GM23338 (cell line): ENCODE results near the gene PRSS21. TPM values are rescaled to one million over a fixed set of nuclear protein-coding genes. Genes with fewer than 3 reads are reported as not detected.

Experiments
- ETS1 ChIP-seq: IDR thresholded peaks from 2 replicates; pipeline ENCODE4 v1.6.1; 2016; ENCODE audit warnings: antibody characterized with exemption
- EZH2 ChIP-seq: fragments of 200-600 bp; sonication (generic); IDR thresholded peaks from one replicate; pipeline ENCODE4 v1.8.0; 2017; ENCODE audit warnings: antibody characterized with exemption, mild to moderate bottlenecking, low read depth; ENCODE audit not compliant: unreplicated experiment
- EZH2phosphoT487 ChIP-seq: fragments of 200-600 bp; sonication (generic); IDR thresholded peaks from one replicate; pipeline ENCODE4 v1.8.1; 2018; ENCODE audit warnings: antibody characterized with exemption; ENCODE audit not compliant: unreplicated experiment
- NANOG ChIP-seq: IDR thresholded peaks from 2 replicates; pipeline ENCODE4 v1.6.1; 2016; ENCODE audit warnings: antibody characterized with exemption, borderline replicate concordance
- POLR2AphosphoS5 ChIP-seq: IDR thresholded peaks from 2 replicates; pipeline ENCODE4 v1.6.1; 2016; ENCODE audit warnings: antibody characterized with exemption, low read depth
- STAT1 ChIP-seq: IDR thresholded peaks from one replicate; pipeline ENCODE4 v1.6.1; 2016; ENCODE audit warnings: antibody characterized with exemption; ENCODE audit not compliant: unreplicated experiment
- ZNF114 ChIP-seq: fragments of 250-450 bp; sonication (Bioruptor Pico); IDR thresholded peaks from 2 replicates; pipeline ENCODE4 v1.5.0; 2020; ENCODE audit warnings: mild to moderate bottlenecking, moderate library complexity
- ZNF331 ChIP-seq: fragments of 250-450 bp; sonication (Bioruptor Pico); IDR thresholded peaks from 2 replicates; pipeline ENCODE4 v1.5.0; 2020; ENCODE audit warnings: low read depth, mild to moderate bottlenecking, moderate library complexity
- polyA plus RNA-seq: library from polyadenylated mRNA; unstranded; fragments of >200 nt; fragmentation: Nextera tagmentation; extraction: Ambion mirVana; gene quantifications from 2 replicates; pipeline ENCODE4 v1.2.1, GENCODE V29; 2016
- total RNA-seq: library from RNA; depleted of rRNA; stranded (reverse); fragments of >200 nt; shearing (Covaris generic); gene quantifications from 2 replicates; pipeline ENCODE4 v1.2.3, GENCODE V29; 2014
- TF ChIP-seq, protein P1 (sequence below): fragments of 250-450 bp; sonication (Bioruptor Pico); IDR thresholded peaks from 2 replicates; pipeline ENCODE4 v1.5.0; 2020; ENCODE audit warnings: mild to moderate bottlenecking, moderate library complexity
- TF ChIP-seq, protein P2 (sequence below), 2 experiments: fragments of 200-600 bp in 1 of 2; sonication (generic) in 1 of 2; conservative IDR thresholded peaks; 2 replicates each; pipeline versions ENCODE4 v1.5.1 to v1.6.1; 2016 to 2017; ENCODE audit warnings: antibody characterized with exemption in 2 of 2, low read depth in 2 of 2, mild to moderate bottlenecking in 2 of 2, moderate library complexity in 1 of 2

Gene PRSS21
- total and polyA plus RNA-seq, 2 experiments from 2014 or later = 2.4 to 3.1 TPM

DNA sequence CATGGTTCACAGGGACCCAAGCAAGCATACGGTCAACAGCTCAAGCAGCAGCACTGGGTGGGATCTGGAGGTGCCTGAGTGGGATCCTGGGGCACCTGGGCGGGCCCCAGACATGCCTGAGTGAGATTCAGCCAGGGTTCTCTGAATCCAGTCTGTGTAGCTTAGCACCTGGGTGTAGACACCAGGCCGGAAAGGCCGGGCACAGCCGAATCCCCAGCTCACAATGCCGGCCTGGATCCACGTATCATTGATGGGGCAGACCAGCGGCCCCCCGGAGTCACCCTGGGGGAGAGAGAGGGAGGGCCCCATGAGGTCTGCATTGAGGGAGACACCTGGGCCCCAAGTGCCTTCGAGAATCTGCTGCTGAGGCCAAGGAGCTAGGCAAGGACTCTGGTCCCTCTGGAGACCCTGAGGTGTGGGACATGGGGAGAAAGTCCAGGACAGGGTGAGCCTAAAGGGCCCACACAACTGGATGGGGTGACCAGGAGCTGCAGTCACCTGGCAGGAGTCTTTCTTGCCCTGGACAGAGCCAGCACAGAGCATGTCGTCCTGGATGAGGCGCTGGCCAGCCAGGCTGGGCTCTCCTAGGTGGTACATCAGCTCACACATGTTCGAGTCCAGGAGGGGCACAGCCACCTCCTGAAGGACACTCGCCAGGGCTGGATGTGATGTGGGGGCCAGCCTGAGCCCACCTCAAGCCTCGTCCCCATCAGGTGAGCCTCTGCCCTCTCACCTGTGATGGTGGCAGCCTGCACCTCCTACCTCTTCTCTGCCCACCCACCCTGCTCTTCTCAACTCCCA lies 22.8 kb downstream of the PRSS21 start (continued):
- TF ChIP-seq, protein P1, sequence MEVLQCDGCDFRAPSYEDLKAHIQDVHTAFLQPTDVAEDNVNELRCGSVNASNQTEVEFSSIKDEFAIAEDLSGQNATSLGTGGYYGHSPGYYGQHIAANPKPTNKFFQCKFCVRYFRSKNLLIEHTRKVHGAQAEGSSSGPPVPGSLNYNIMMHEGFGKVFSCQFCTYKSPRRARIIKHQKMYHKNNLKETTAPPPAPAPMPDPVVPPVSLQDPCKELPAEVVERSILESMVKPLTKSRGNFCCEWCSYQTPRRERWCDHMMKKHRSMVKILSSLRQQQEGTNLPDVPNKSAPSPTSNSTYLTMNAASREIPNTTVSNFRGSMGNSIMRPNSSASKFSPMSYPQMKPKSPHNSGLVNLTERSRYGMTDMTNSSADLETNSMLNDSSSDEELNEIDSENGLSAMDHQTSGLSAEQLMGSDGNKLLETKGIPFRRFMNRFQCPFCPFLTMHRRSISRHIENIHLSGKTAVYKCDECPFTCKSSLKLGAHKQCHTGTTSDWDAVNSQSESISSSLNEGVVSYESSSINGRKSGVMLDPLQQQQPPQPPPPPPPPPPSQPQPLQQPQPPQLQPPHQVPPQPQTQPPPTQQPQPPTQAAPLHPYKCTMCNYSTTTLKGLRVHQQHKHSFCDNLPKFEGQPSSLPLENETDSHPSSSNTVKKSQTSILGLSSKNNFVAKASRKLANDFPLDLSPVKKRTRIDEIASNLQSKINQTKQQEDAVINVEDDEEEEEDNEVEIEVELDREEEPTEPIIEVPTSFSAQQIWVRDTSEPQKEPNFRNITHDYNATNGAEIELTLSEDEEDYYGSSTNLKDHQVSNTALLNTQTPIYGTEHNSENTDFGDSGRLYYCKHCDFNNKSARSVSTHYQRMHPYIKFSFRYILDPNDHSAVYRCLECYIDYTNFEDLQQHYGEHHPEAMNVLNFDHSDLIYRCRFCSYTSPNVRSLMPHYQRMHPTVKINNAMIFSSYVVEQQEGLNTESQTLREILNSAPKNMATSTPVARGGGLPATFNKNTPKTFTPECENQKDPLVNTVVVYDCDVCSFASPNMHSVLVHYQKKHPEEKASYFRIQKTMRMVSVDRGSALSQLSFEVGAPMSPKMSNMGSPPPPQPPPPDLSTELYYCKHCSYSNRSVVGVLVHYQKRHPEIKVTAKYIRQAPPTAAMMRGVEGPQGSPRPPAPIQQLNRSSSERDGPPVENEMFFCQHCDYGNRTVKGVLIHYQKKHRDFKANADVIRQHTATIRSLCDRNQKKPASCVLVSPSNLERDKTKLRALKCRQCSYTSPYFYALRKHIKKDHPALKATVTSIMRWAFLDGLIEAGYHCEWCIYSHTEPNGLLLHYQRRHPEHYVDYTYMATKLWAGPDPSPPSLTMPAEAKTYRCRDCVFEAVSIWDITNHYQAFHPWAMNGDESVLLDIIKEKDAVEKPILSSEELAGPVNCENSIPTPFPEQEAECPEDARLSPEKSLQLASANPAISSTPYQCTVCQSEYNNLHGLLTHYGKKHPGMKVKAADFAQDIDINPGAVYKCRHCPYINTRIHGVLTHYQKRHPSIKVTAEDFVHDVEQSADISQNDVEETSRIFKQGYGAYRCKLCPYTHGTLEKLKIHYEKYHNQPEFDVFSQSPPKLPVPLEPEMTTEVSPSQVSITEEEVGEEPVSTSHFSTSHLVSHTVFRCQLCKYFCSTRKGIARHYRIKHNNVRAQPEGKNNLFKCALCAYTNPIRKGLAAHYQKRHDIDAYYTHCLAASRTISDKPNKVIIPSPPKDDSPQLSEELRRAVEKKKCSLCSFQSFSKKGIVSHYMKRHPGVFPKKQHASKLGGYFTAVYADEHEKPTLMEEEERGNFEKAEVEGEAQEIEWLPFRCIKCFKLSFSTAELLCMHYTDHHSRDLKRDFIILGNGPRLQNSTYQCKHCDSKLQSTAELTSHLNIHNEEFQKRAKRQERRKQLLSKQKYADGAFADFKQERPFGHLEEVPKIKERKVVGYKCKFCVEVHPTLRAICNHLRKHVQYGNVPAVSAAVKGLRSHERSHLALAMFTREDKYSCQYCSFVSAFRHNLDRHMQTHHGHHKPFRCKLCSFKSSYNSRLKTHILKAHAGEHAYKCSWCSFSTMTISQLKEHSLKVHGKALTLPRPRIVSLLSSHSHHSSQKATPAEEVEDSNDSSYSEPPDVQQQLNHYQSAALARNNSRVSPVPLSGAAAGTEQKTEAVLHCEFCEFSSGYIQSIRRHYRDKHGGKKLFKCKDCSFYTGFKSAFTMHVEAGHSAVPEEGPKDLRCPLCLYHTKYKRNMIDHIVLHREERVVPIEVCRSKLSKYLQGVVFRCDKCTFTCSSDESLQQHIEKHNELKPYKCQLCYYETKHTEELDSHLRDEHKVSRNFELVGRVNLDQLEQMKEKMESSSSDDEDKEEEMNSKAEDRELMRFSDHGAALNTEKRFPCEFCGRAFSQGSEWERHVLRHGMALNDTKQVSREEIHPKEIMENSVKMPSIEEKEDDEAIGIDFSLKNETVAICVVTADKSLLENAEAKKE (CRISPR knock-in tag) = no peak
- TF ChIP-seq NANOG (no peak), EZH2phosphoT487 (no peak), ETS1 (no peak), EZH2 (no peak), ZNF114 (CRISPR knock-in tag) (no peak), ZNF331 (CRISPR knock-in tag) (no peak), STAT1 (no peak), POLR2AphosphoS5 (no peak)
- TF ChIP-seq, protein P2, sequence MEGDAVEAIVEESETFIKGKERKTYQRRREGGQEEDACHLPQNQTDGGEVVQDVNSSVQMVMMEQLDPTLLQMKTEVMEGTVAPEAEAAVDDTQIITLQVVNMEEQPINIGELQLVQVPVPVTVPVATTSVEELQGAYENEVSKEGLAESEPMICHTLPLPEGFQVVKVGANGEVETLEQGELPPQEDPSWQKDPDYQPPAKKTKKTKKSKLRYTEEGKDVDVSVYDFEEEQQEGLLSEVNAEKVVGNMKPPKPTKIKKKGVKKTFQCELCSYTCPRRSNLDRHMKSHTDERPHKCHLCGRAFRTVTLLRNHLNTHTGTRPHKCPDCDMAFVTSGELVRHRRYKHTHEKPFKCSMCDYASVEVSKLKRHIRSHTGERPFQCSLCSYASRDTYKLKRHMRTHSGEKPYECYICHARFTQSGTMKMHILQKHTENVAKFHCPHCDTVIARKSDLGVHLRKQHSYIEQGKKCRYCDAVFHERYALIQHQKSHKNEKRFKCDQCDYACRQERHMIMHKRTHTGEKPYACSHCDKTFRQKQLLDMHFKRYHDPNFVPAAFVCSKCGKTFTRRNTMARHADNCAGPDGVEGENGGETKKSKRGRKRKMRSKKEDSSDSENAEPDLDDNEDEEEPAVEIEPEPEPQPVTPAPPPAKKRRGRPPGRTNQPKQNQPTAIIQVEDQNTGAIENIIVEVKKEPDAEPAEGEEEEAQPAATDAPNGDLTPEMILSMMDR (conservative IDR thresholded peaks at IDR 0.05; ENCODE audit: low read depth in 2 of 2) = no peak
